Right lobe of liver (tissue), 4 donors: ENCODE data around the gene CHMP5.

Experiments used
- POLR2A ChIP-seq: fragments of 450-650 bp; IDR thresholded peaks from one replicate; pipeline ENCODE4 v1.6.1; 2017; ENCODE audit warnings: antibody characterized with exemption, mild to moderate bottlenecking
- TF ChIP-seq, protein P1 (sequence below), 4 donors: fragments of 200-600 bp in 3 of 4; fragments of 450-650 bp in 1 of 4; IDR thresholded peaks; one replicate each; pipeline versions ENCODE4 v1.5.1 to v1.8.0; 2016 to 2022; ENCODE audit warnings: antibody characterized with exemption in 4 of 4, mild to moderate bottlenecking in 2 of 4
- donor health status: DM: no; HTN: no; CAD: no.
- donor health status: DM: no; HTN: no; CAD: no.
- donor health status: DM: no; HTN: yes; CAD: no.

DNA sequence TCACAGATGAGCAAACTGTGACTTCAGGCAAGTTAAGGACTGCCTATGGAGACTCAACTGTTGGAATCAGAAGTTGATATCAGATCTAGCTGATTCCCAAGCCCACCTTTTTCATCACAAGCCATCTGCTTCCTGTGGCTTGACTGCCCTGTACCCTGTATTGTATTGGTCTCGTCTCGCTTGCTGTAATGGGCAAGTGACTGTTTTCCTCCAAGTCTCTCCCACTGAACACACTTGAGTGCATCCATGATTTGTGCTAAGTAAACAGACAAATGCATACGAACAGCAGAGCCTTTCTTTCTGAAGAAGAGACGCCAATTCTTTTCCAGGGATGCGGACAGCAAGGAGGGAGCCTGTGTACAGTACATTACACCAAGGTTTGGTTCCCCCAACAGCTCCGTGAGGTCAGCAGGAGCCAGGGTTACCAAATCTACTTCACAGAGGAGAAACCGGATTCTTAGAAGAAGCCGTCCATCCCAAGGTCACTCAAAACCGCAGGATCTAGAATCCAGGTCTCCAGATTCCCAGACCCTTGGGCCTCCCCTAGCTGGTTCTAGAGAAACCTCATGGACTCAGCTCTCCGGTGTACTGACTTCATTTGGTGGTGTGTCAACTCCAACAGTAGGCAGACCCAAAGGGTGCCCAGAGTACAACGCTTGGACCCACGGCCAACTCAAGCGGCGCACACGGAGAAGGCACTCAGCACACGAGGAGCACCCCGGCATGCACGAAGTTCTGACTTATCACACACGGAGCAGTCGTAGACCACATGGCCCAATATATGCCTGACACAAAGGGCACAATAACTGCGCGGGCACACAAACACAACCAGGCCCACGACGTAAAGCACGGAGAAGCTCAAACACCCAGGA, 1.5 kb upstream of the CHMP5 start:
- TF ChIP-seq POLR2A = no peak
- TF ChIP-seq, protein P1, sequence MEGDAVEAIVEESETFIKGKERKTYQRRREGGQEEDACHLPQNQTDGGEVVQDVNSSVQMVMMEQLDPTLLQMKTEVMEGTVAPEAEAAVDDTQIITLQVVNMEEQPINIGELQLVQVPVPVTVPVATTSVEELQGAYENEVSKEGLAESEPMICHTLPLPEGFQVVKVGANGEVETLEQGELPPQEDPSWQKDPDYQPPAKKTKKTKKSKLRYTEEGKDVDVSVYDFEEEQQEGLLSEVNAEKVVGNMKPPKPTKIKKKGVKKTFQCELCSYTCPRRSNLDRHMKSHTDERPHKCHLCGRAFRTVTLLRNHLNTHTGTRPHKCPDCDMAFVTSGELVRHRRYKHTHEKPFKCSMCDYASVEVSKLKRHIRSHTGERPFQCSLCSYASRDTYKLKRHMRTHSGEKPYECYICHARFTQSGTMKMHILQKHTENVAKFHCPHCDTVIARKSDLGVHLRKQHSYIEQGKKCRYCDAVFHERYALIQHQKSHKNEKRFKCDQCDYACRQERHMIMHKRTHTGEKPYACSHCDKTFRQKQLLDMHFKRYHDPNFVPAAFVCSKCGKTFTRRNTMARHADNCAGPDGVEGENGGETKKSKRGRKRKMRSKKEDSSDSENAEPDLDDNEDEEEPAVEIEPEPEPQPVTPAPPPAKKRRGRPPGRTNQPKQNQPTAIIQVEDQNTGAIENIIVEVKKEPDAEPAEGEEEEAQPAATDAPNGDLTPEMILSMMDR (IDR thresholded peaks at IDR 0.05) = no peak
